K562 (cell line): ENCODE results near the gene ADPRHL1. TPM values are rescaled to one million over a fixed set of nuclear protein-coding genes. Genes with fewer than 3 reads are reported as not detected.

ENCODE experiments used
- ATAC-seq: fragments of 200-7000 bp; cut with Tn5 transposase; 3 replicates; pipeline ENCODE4 v1.9.1; 2020; ENCODE audit warnings: moderate library complexity
- BruUV-seq: library from RNA; stranded (reverse); fragments of 400-500 nt; replicated peaks from 2 replicates; lab custom pipeline; 2021; lab: Mats Ljungman, UMichigan
- CTCF ChIA-PET: fragments of 300-600 bp; formaldehyde crosslinking; extraction: SDS; loops from one replicate; lab custom pipeline; 2021; ENCODE audit warnings: low intra/inter-chr PET ratio; lab: Yijun Ruan, JAX
- POLR2A ChIA-PET: fragments of 300-600, 350-650 bp; sonication (Branson Sonifier 250); formaldehyde crosslinking; extraction: SDS; loops from one replicate; lab custom pipeline; 2021; ENCODE audit warnings: antibody characterized with exemption, inconsistent platforms; lab: Yijun Ruan, JAX
- DNase-seq, 4 experiments: peaks; one replicate each; pipeline versions ENCODE4 v3.0.0 to v3.0.0-alpha.2; 2011 to 2018; ENCODE audit warnings: low spot score in 3 of 4, mixed read lengths in 3 of 4; ENCODE audit errors: extremely low read depth in 1 of 4
- FAIRE-seq: peaks from 2 replicates; lab custom pipeline; 2011; peaks lifted over from hg19 to GRCh38; lab: Jason Lieb, UNC
- H2AFZ ChIP-seq: 2 replicates; pipeline ENCODE4 v1.6.0; 2011; ENCODE audit warnings: low read depth, low read length, control low read depth, inconsistent platforms
- H3K27ac ChIP-seq: fragments of 200-600 bp; 3 replicates; pipeline ENCODE4 v1.8.0; 2011; ENCODE audit warnings: low read depth, mild to moderate bottlenecking, control low read depth, inconsistent platforms, low read length, moderate library complexity, mixed read lengths; ENCODE audit errors: extremely low read depth
- H3K27me3 ChIP-seq, 2 experiments: fragments of 300-600 bp in 1 of 2; 2 replicates in 1 of 2; 3 replicates in 1 of 2; pipeline versions ENCODE4 v1.6.0 to v1.8.0; 2011; ENCODE audit warnings: inconsistent platforms in 2 of 2, low read length in 2 of 2, mild to moderate bottlenecking in 1 of 2, mixed read lengths in 1 of 2, moderate library complexity in 1 of 2; ENCODE audit not compliant: control insufficient read depth in 2 of 2, insufficient read depth in 2 of 2
- H3K36me3 ChIP-seq: fragments of 300-600 bp; 3 replicates; pipeline ENCODE4 v1.8.0; 2011; ENCODE audit warnings: mild to moderate bottlenecking, low read length, inconsistent platforms; ENCODE audit not compliant: control insufficient read depth, insufficient read depth
- H3K4me1 ChIP-seq, 2 experiments: fragments of 200-600 bp in 1 of 2; replicated peaks in 1 of 2; 2 replicates in 1 of 2; 3 replicates in 1 of 2; pipeline versions ENCODE4 v1.5.1 to v1.8.0; 2011; ENCODE audit warnings: inconsistent platforms in 2 of 2, low read length in 2 of 2, mild to moderate bottlenecking in 1 of 2, mixed read lengths in 1 of 2, moderate library complexity in 1 of 2; ENCODE audit not compliant: control insufficient read depth in 2 of 2, insufficient read depth in 2 of 2
- H3K4me2 ChIP-seq: 2 replicates; pipeline ENCODE4 v1.6.1; 2011; ENCODE audit warnings: low read length, control low read depth, inconsistent platforms, mixed read lengths; ENCODE audit not compliant: insufficient read depth
- H3K4me3 ChIP-seq: fragments of 200-600 bp; sonication (generic), shearing (Covaris generic); 2 replicates; pipeline ENCODE4 v1.5.1; 2016; ENCODE audit warnings: control low read depth, inconsistent platforms
- H3K79me2 ChIP-seq: fragments of 200-600 bp; 3 replicates; pipeline ENCODE4 v1.8.0; 2011; ENCODE audit warnings: low read length, inconsistent platforms; ENCODE audit not compliant: control insufficient read depth, insufficient read depth
- H3K9ac ChIP-seq, 2 experiments: 2 replicates each; pipeline versions ENCODE4 v1.6.0 to v1.6.1; 2011; ENCODE audit warnings: low read depth in 2 of 2, low read length in 2 of 2, control low read depth in 1 of 2, inconsistent platforms in 1 of 2, mild to moderate bottlenecking in 1 of 2, mixed read lengths in 1 of 2; ENCODE audit not compliant: insufficient read depth in 1 of 2
- H3K9me1 ChIP-seq: one replicate; pipeline ENCODE4 v1.6.0; 2011; ENCODE audit warnings: inconsistent platforms, mild to moderate bottlenecking, low read length, moderate library complexity; ENCODE audit not compliant: control insufficient read depth, insufficient read depth
- H3K9me3 ChIP-seq: replicated peaks from 2 replicates; pipeline ENCODE4 v1.5.1; 2011; ENCODE audit warnings: low read depth, low read length, inconsistent platforms; ENCODE audit not compliant: control insufficient read depth, insufficient read depth
- H4K20me1 ChIP-seq: replicated peaks from 2 replicates; pipeline ENCODE4 v1.6.1; 2011; ENCODE audit warnings: low read length, inconsistent platforms, mixed read lengths; ENCODE audit not compliant: control insufficient read depth, insufficient read depth
- ATF4 ChIP-seq: fragments of 450-650 bp; formaldehyde crosslinking; IDR thresholded peaks from 2 replicates; pipeline ENCODE4 v1.4.0; 2022; ENCODE audit warnings: mild to moderate bottlenecking, moderate library complexity
- BRD4 ChIP-seq: fragments of 200-600 bp; sonication (generic); IDR thresholded peaks from 2 replicates; pipeline ENCODE4 v1.6.1; 2017; ENCODE audit warnings: inconsistent platforms
- CHD1 ChIP-seq: fragments of 200-600 bp; sonication (generic); IDR thresholded peaks from one replicate; pipeline ENCODE4 v1.6.1; 2012; ENCODE audit warnings: mild to moderate bottlenecking, moderate library complexity, low read length, inconsistent platforms
- CREB5 ChIP-seq: fragments of 250-450 bp; sonication (Bioruptor Pico); IDR thresholded peaks from 2 replicates; pipeline ENCODE4 v1.5.0; 2020; ENCODE audit warnings: mild to moderate bottlenecking
- MTA1 ChIP-seq: fragments of 450-650 bp; IDR thresholded peaks from 2 replicates; pipeline ENCODE4 v1.6.1; 2017; ENCODE audit warnings: borderline replicate concordance
- POLR2AphosphoS2 ChIP-seq: IDR thresholded peaks from 2 replicates; pipeline ENCODE4 v1.6.1; 2012; ENCODE audit warnings: low read length, improper control_type of control experiment
- POLR2G ChIP-seq: fragments of 200-400 bp; formaldehyde crosslinking; IDR thresholded peaks from 2 replicates; pipeline ENCODE4 v1.6.1; 2017; ENCODE audit warnings: low read depth, mild to moderate bottlenecking, antibody characterized with exemption, low read length, moderate library complexity
- RBM17 ChIP-seq: fragments of 200-400 bp; formaldehyde crosslinking; IDR thresholded peaks from 2 replicates; pipeline ENCODE4 v1.6.1; 2017; ENCODE audit warnings: low read depth, mild to moderate bottlenecking, low read length, borderline replicate concordance
- ZHX1 ChIP-seq: fragments of 150-350 bp; conservative IDR thresholded peaks from 2 replicates; pipeline ENCODE4 v1.6.1; 2014; ENCODE audit warnings: low read length
- ZNF398 ChIP-seq: fragments of 250-450 bp; sonication (Bioruptor Pico); IDR thresholded peaks from 2 replicates; pipeline ENCODE4 v1.8.0; 2021; ENCODE audit warnings: moderate library complexity, mild to moderate bottlenecking, inconsistent platforms
- ZNF561 ChIP-seq: fragments of 450-650 bp; formaldehyde crosslinking; conservative IDR thresholded peaks from 2 replicates; pipeline ENCODE4 v1.4.0; 2020; ENCODE audit warnings: mild to moderate bottlenecking, moderate library complexity
- WGBS: fragments of 100-300 bp; shearing (Covaris generic); methylation state at CpG from one replicate; pipeline ENCODE4 v1.1.6; 2016; ENCODE audit warnings: low coverage, mixed read lengths; ENCODE audit not compliant: insufficient coverage; ENCODE audit errors: missing lambda C conversion rate; 5-methylcytosine and 5-hydroxymethylcytosine counted together
- in situ Hi-C: fragments of 300-500 bp; cut with MboI; formaldehyde crosslinking; loops from 4 replicates; pipeline ENCODE4 v1.15.0; 2018; ENCODE audit warnings: inconsistent platforms, mixed read lengths
- intact Hi-C: fragments of 100-400 bp; cut with micrococcal nuclease; formaldehyde crosslinking; loops from 2 replicates; pipeline ENCODE4 v1.14.2; 2022
- polyA plus RNA-seq, 8 experiments: library from polyadenylated mRNA; depleted of rRNA in 4 of 8; stranded (reverse) in 5 of 8; unstranded in 3 of 8; fragments of >200 nt; fragmentation: Nextera tagmentation in 2 of 8; fragmentation: Illumina TruSeq in 1 of 8; extraction: Ambion mirVana in 2 of 8; extraction: Trizol in 1 of 8; gene quantifications; 2 replicates each; pipeline versions ENCODE4 v1.2.1 to v1.2.3, GENCODE V29; 2011 to 2014; ENCODE audit warnings: inconsistent platforms in 1 of 8, missing spikeins in 1 of 8
- total RNA-seq, 7 experiments: library from RNA; depleted of rRNA in 6 of 7; stranded (reverse); fragments of >200 nt in 6 of 7; fragmentation: Illumina TruSeq in 2 of 7; extraction: Trizol in 2 of 7; gene quantifications; 2 replicates each; pipeline versions ENCODE4 v1.2.1 to v1.2.3, GENCODE V29; 2011 to 2021; ENCODE audit warnings: low replicate concordance in 1 of 7

ADPRHL1 gene
- total and polyA plus RNA-seq, 9 of the 15 experiments (the other 6 are each of a cell fraction or from before 2014, with no cell fraction given) = 0.06 to 0.76 (median 0.37) TPM; not detected in 1

GRCh38 chr13:113461022-113461751 is 7.9 kb upstream of the ADPRHL1 start (continued):
- TF ChIP-seq CHD1 = no peak
- TF ChIP-seq ZNF561 (CRISPR knock-in tag) = no peak
- TF ChIP-seq MTA1 = no peak
- TF ChIP-seq RBM17 = no peak
- no peak for TF ChIP-seq POLR2G
- no peak for TF ChIP-seq BRD4
- no peak for TF ChIP-seq ATF4 (CRISPR knock-in tag)

GRCh38 chr13:113460599-113460998 is 7.3 kb upstream of the ADPRHL1 start:
- H3K4me3 ChIP-seq = no peak overlapping the region
- in situ Hi-C loops (no loop called here), intact Hi-C loops (no loop called here)
- H4K20me1 ChIP-seq = no peaks in the 10 kb centered on the region
- no peaks in the 10 kb centered on the region for H3K27me3 ChIP-seq
- no peaks in the 10 kb centered on the region for H3K9me1 ChIP-seq
- H2AFZ ChIP-seq = no peak overlapping the region
- H3K9me3 ChIP-seq = no peaks in the 10 kb centered on the region
- H3K4me1 ChIP-seq = no peaks in the 10 kb centered on the region
- 95% methylated on average over 11 of the region's 14 CpGs for WGBS
- H3K36me3 ChIP-seq = peaks cover 59% of the 10 kb centered on the region; the same call in 2 of the 3 replicates
- H3K9ac ChIP-seq = no peak overlapping the region
- CTCF ChIA-PET = no interaction called here
- ATAC-seq = no peak
- FAIRE-seq = no peak
- no peak overlapping the region for H3K27ac ChIP-seq
- no peaks in the 10 kb centered on the region for H3K79me2 ChIP-seq
- H3K4me2 ChIP-seq = no peak overlapping the region
- no TSS peak for BruUV-seq
- DNase-seq = no peak
- POLR2A ChIA-PET = no interaction called here
- no peak for TF ChIP-seq ZNF398 (CRISPR knock-in tag)
- TF ChIP-seq ZHX1 = no peak
- TF ChIP-seq CREB5 = no peak
- no peak for TF ChIP-seq POLR2AphosphoS2
